RPMI8226 (cell line): Measurements from ENCODE around the gene MRPS14.
"Not testable (repeated sequence)": the region's sequence is repeated elsewhere in the genome, so short reads cannot be mapped to it uniquely, and the experiment has no call there.

Source experiments
- DNase-seq: peaks from one replicate; pipeline ENCODE4 v3.0.0-alpha.2; 2015

Gene MRPS14

GRCh38 chr1:175023043-175023921, at the start of gene MRPS14:
TSS of gene MRPS14 (minus strand) at chr1:175023425. CDS start at chr1:175023408, 17 bp downstream.
- DNase-seq, result peak; percentile 99

GRCh38 chr1:175072099-175072951, 49.1 kb upstream of the MRPS14 start:
- DNase-seq, result peak; percentile 77

GRCh38 chr1:175071276-175071943, 48.2 kb upstream of the MRPS14 start:
- DNase-seq, result no peak

DNA sequence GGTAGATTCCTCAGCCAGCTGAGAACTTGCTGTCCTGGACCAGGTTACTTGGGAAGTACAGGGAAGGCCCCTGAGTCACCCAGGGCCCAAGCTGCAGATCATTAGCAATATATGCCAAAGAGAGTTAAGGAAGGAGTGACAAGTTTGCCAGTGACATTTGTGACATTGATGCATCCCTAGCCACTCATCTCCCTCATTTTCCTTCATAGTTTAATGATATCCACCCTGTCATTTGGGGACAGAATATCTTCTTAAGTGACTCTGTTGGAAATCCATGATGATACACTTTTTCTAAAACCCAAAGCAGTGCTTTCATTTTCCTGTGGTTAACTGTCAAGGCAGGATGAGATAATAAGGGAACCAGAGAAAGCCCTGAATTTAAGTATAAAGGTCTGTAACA, 47.6 kb upstream of the MRPS14 start:
- DNase-seq, result no peak

GRCh38 chr1:175067362-175068106, 44.3 kb upstream of the MRPS14 start, which contains the start of gene TNN:
TSS of gene TNN (plus strand) at chr1:175067833. CDS start at chr1:175077419, 9,586 bp downstream.
- no peak for DNase-seq

GRCh38 chr1:175062858-175063257, 39.6 kb upstream of the MRPS14 start:
- DNase-seq, result no peak

GRCh38 chr1:175062339-175062738, 39.1 kb upstream of the MRPS14 start:
- DNase-seq, result no peak

DNA sequence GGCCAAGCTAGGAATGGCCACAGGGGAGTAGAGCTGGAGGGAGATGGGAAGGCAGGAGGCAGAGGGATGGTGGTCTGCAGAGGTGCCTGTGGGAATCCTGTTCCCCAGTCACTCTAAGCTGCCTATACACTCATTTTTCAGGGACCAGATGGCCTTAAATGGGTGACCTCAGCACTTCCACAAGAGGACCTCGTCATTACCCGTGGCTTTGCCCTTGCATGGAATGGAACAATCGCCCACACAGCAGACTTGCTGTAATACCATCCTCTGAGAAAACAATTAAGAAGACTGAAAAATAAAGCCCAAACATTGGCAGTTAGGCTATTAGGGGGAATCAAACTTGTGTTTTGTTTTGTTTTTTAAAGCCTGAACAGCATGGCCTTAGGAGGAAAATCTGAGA, 31.5 kb upstream of the MRPS14 start:
- DNase-seq, result no peak

DNA sequence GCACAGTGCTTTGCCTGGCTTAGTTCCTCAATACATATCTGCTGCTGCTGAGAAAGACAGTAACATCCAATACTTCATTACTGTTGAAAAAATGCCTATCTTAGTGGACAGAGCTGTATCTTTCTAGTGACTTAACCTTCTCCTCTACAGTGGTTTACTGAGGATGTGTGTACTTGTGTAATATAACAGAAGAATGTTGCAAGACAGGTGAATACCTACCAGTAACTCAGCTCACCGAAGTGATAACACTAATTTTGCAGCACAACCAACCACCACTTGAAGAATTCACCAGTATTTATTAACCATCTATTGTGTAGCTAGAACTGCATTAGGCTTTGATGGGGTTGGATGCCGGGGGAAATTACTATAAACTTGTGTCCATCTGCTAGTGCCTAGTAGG, 27.8 kb upstream of the MRPS14 start:
- no peak for DNase-seq

GRCh38 chr1:175045519-175045918, 22.3 kb upstream of the MRPS14 start:
- DNase-seq, result no peak

DNA sequence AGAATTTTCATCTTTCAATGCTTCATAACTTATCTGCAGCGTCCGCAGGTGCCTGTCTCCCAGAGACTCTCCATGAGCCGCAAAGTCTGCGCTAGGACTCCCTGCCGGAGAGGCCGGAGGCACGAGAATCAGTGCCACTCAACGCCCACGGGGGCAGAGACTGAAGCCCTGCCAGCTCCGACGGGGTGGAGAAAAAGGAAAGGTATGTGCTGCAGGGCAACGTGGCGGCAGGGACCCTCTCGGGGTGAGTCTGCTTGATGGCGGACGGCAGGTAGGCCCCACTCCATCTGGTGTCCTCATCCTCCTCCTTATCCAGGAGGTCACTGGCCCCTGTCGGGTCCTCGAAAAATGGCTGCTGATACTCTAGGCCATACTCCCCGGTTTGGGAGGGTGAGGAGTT, 21.9 kb upstream of the MRPS14 start:
- no peak for DNase-seq

GRCh38 chr1:175044591-175044990, 21.4 kb upstream of the MRPS14 start:
- not testable (repeated sequence) for DNase-seq

DNA sequence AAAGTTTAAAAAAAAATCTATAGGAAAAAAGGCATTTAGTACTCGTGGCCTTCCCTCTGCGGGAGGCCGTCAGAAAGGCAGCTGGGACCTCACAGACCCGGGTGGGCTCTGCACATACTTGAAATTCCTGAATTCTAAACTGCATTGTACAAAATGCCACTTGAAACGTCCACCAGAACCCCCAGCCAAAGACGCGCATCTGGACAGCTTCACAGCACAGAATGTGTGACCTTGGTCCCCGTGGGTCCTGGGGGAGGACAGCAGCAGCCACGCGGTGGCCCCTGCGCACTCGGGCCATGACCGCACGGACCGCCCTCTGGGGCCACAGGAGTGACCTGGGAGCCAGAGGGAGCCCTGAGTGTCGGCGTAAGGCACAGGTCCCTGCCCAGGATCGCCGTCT, 20.6 kb upstream of the MRPS14 start:
- DNase-seq, result no peak

DNA sequence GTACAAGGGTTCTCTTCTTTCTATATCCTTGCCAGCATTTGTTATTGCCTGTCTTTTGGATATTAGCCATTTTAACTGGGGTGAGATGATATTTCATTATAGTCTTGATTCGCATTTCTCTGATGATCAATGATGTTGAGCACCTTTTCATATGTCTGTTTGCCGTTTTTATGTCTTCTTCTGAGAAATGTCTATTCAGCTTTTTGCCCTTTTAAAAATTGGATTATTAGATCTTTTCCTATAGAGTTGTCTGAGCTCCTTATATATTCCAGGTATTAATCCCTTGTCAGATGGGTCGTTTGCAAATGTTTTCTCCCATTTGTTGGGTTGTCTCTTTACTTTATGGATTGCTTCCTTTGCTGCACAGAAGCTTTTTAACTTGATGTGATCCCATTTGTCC, 19.4 kb upstream of the MRPS14 start:
- no peak for DNase-seq

- no peak for DNase-seq
These were observed 17.2 kb upstream of the MRPS14 start for GRCh38 chr1:175040324-175040879.

GRCh38 chr1:175037416-175037815, 14.2 kb upstream of the MRPS14 start:
- no peak for DNase-seq

DNA sequence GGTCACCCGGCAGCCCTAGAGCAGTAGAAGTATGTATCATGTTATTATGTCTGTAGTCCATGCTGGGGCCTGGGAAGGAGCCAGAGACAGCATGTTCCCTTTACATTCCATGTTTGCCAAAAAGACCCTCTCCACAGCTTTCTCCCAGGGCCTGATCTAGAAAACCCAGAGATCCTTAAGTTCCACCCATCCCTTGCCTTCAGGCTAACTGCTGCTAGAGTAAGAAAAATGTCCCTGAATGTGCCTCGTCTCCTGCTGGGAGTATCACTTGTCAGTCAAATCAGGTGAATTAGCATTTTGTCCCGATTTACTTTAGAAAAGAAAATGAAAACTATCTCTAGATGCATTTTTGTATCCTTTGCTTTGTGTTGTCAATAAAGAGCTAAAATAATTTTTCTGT, 13.3 kb upstream of the MRPS14 start:
- DNase-seq, result no peak

- no peak for DNase-seq
These were observed 12.6 kb upstream of the MRPS14 start for GRCh38 chr1:175035865-175036264.

DNA sequence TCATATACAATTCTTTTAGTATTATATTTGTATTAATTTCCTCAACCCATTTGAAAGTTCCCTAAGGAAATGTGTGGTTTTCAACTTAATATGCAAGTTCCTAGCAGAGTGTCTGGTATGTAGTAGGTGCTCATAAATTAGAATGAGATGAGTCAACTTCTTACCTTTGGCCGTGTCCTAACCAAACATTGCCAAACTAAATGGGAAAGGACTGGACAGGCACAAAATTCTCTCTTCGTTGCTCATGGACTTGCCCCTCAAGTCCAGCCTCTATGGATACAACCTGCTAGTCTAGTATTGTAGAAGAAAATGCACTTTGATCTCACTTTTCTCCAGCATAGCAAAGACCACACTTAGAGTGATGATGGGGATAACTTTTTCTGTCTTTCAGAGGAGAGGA, 11.6 kb upstream of the MRPS14 start:
- no peak for DNase-seq

- no peak for DNase-seq
These were observed 10.7 kb upstream of the MRPS14 start for GRCh38 chr1:175033953-175034352.

DNA sequence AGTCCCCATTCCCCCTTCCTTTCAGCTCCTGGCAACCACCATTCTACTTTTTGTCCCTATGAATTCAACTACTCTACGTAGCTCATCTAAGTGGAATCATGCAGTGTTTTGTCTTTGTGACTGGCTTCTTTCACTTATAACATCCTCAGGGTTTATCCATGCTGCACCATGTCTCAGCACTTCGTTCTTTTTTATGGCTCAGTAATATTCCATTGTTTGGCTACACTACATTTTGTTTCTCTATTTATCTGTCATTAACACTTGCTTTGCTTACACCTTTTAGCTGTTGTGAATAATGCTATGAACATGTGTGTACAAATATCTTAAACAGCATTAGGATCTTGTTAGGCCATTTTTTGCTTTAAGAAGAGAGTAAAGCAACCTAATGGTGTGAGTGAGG, 1.5 kb upstream of the MRPS14 start:
- no peak for DNase-seq

GRCh38 chr1:175023922-175024242, 657 bp upstream of the MRPS14 start:
- DNase-seq, result not testable (repeated sequence)
